ENCODE results near the gene N4BP2. TPM values are rescaled to one million over a fixed set of nuclear protein-coding genes. Genes with fewer than 3 reads are reported as not detected.

The N4BP2 gene
- total RNA-seq, 1 experiment from 2014 or later: 8.5 TPM

DNA sequence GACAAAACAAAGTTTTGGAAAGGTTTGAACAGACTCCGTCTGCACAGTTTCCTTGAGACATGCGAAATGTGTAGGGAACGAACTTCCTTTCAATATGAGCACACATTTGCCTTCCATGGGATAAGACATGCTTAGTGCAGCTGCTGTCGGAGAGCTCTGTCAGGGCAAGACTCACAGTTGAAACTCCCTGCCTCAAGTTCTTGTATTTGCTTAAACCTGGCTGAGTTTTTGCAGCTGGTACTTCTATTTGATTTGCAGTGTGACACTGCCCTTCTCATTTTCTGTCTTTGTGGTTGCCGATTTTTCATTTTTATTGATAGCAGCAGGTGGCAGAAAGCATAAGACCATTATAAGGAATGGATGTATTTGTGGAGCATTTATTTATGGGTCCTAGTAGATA, 122.0 kb downstream of the N4BP2 start:
- ChIA-PET POLR2A (no interaction called here), CTCF (no interaction called here)
- Histone ChIP-seq H3K9me3 (ENCODE audit: control insufficient read depth, insufficient read depth, low read depth, low read length) (no peaks in the 10 kb centered on the region), H3K4me3 (ENCODE audit: low read depth in 2 of 2, low read length in 2 of 2) (peak overlapping the region; percentile 2 to 40; a peak in 3 of 4 replicates), H3K27me3 (ENCODE audit: control insufficient read depth, insufficient read depth, low read length) (no peaks in the 10 kb centered on the region), H3K27ac (ENCODE audit: low read length) (peak overlapping the region; percentile 57), H3K36me3 (ENCODE audit: control insufficient read depth, insufficient read depth, low read length) (no peaks in the 10 kb centered on the region), H3K4me1 (ENCODE audit: control insufficient read depth, insufficient read depth, low read length) (peaks cover 14% of the 10 kb centered on the region)
- in situ Hi-C loops (cut with HindIII; ENCODE audit: low pct_unique_long_range_greater_than_20kb, low sequenced_read_pairs) (no loop called here), intact Hi-C loops (cut with micrococcal nuclease; ENCODE audit: unreplicated experiment) (loop anchor here (10.0 kb wide), 1 partner anchor 76 kb away; no protein-coding TSS in a partner anchor)
- DNase-seq (ENCODE audit: low read depth, low spot score): no peak
- peak; percentile 71 for ATAC-seq
- TF ChIP-seq, protein P1, sequence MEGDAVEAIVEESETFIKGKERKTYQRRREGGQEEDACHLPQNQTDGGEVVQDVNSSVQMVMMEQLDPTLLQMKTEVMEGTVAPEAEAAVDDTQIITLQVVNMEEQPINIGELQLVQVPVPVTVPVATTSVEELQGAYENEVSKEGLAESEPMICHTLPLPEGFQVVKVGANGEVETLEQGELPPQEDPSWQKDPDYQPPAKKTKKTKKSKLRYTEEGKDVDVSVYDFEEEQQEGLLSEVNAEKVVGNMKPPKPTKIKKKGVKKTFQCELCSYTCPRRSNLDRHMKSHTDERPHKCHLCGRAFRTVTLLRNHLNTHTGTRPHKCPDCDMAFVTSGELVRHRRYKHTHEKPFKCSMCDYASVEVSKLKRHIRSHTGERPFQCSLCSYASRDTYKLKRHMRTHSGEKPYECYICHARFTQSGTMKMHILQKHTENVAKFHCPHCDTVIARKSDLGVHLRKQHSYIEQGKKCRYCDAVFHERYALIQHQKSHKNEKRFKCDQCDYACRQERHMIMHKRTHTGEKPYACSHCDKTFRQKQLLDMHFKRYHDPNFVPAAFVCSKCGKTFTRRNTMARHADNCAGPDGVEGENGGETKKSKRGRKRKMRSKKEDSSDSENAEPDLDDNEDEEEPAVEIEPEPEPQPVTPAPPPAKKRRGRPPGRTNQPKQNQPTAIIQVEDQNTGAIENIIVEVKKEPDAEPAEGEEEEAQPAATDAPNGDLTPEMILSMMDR (IDR thresholded peaks at IDR 0.05): no peak
- TF ChIP-seq TCF7L2 (IDR thresholded peaks at IDR 0.05; ENCODE audit: low read depth, low read length): peak; percentile 65
- BruUV-seq (replicated peaks): no TSS peak

GRCh38 chr4:40179360-40179759, 122.7 kb downstream of the N4BP2 start:
- POLR2A ChIA-PET: no interaction called here
- Histone ChIP-seq H3K9me3 (ENCODE audit: control insufficient read depth, insufficient read depth, low read depth, low read length) (no peaks in the 10 kb centered on the region), H3K4me1 (ENCODE audit: control insufficient read depth, insufficient read depth, low read length) (peaks cover 14% of the 10 kb centered on the region), H3K4me3 (ENCODE audit: low read depth in 2 of 2, low read length in 2 of 2) (no peak overlapping the region), H3K36me3 (ENCODE audit: control insufficient read depth, insufficient read depth, low read length) (no peaks in the 10 kb centered on the region), H3K27ac (ENCODE audit: low read length) (0 out of 2 replicates have a peak overlapping the region, but pooled peaks have one; percentile 52), H3K27me3 (ENCODE audit: control insufficient read depth, insufficient read depth, low read length) (no peaks in the 10 kb centered on the region)
- intact Hi-C loops (cut with micrococcal nuclease; ENCODE audit: unreplicated experiment) (loop anchor here (10.0 kb wide), 1 partner anchor 75 kb away; no protein-coding TSS in a partner anchor), in situ Hi-C loops (cut with HindIII; ENCODE audit: low pct_unique_long_range_greater_than_20kb, low sequenced_read_pairs) (no loop called here)
- DNase-seq (ENCODE audit: low read depth, low spot score) (no peak), ATAC-seq (no peak)
- BruUV-seq (replicated peaks): no TSS peak
- TF ChIP-seq, protein P1 (IDR thresholded peaks at IDR 0.05): no peak
- TF ChIP-seq REST (IDR thresholded peaks at IDR 0.05; ENCODE audit: insufficient read depth in 1 of 2, low read depth in 2 of 2, low read length in 1 of 2): no peak
- no peak for TF ChIP-seq TCF7L2 (IDR thresholded peaks at IDR 0.05; ENCODE audit: low read depth, low read length)
- TF ChIP-seq POLR2AphosphoS5 (IDR thresholded peaks at IDR 0.05; ENCODE audit: low read depth, low read length): no peak
- TF ChIP-seq SIN3A (IDR thresholded peaks at IDR 0.05; ENCODE audit: borderline replicate concordance, insufficient read depth, low read depth, low read length): no peak
- CTCF ChIA-PET: no interaction called here
